SU-DHL-6 (cell line): ENCODE results near the gene GARNL3.
A peak's percentile ranks its signal among the peaks of the same experiment; 100 is the strongest.

ENCODE experiments used
- H2AFZ ChIP-seq: fragments of 200-600 bp; sonication (generic); 2 replicates; pipeline ENCODE4 v1.6.1; 2014; ENCODE audit warnings: low read depth, mild to moderate bottlenecking, moderate library complexity, mixed read lengths, antibody characterized with exemption, low read length; ENCODE audit not compliant: severe bottlenecking
- H3F3A ChIP-seq: fragments of 200-600 bp; shearing (Covaris generic); 2 replicates; pipeline ENCODE4 v1.6.0; 2016; ENCODE audit warnings: antibody characterized with exemption, mild to moderate bottlenecking; ENCODE audit not compliant: insufficient read depth
- H3K27ac ChIP-seq: fragments of 200-600 bp; sonication (generic); 2 replicates; pipeline ENCODE4 v1.5.1; 2016; ENCODE audit warnings: low read depth, mild to moderate bottlenecking, low read length, moderate library complexity, mixed read lengths
- H3K27me3 ChIP-seq: fragments of 200-600 bp; sonication (generic), shearing (Covaris generic); 2 replicates; pipeline ENCODE4 v1.6.0; 2014; ENCODE audit warnings: mild to moderate bottlenecking, low read length
- H3K36me3 ChIP-seq: fragments of 200-600 bp; sonication (generic); 2 replicates; pipeline ENCODE4 v1.6.1; 2014; ENCODE audit warnings: mild to moderate bottlenecking, low read length, mixed read lengths
- H3K4me2 ChIP-seq: fragments of 300-600, 200-600 bp; shearing (Covaris generic), sonication (generic); 2 replicates; pipeline ENCODE4 v1.6.0; 2014; ENCODE audit warnings: low read length, low read depth, mild to moderate bottlenecking; ENCODE audit not compliant: poor library complexity, severe bottlenecking
- H3K4me3 ChIP-seq: fragments of 200-600 bp; sonication (generic); 2 replicates; pipeline ENCODE4 v1.5.1; 2014; ENCODE audit warnings: antibody characterized with exemption, low read length, mild to moderate bottlenecking, mixed read lengths; ENCODE audit not compliant: insufficient read depth, poor library complexity, severe bottlenecking
- H3K79me2 ChIP-seq: fragments of 200-600 bp; sonication (generic); 2 replicates; pipeline ENCODE4 v1.6.1; 2014; ENCODE audit warnings: mild to moderate bottlenecking, low read length, moderate library complexity; ENCODE audit not compliant: insufficient read depth
- H3K9ac ChIP-seq: fragments of 200-600 bp; sonication (generic); 2 replicates; pipeline ENCODE4 v1.7.0; 2014; ENCODE audit warnings: mild to moderate bottlenecking, low read length
- H3K9me2 ChIP-seq: fragments of 200-600 bp; sonication (generic); replicated peaks from 2 replicates; pipeline ENCODE4 v1.6.1; 2014; ENCODE audit warnings: low read length; ENCODE audit not compliant: insufficient read depth
- H3K9me3 ChIP-seq: fragments of 200-600 bp; sonication (generic); 2 replicates; pipeline ENCODE4 v1.6.1; 2014; ENCODE audit warnings: low read length, mixed read lengths; ENCODE audit not compliant: insufficient read depth
- H4K20me1 ChIP-seq: fragments of 200-600 bp; sonication (generic); 2 replicates; pipeline ENCODE4 v1.6.1; 2014; ENCODE audit warnings: low read depth, mild to moderate bottlenecking, antibody characterized with exemption, low read length, moderate library complexity, mixed read lengths
- EZH2phosphoT487 ChIP-seq: fragments of 200-600 bp; sonication (generic), shearing (Covaris generic); conservative IDR thresholded peaks from 2 replicates; pipeline ENCODE4 v1.6.1; 2018; ENCODE audit warnings: mild to moderate bottlenecking, antibody characterized with exemption, low read length, moderate library complexity, mixed read lengths
- TF ChIP-seq, protein P1 (sequence below): fragments of 200-600 bp; sonication (generic); IDR thresholded peaks from one replicate; pipeline ENCODE4 v1.5.1; 2017; ENCODE audit warnings: antibody characterized with exemption, mild to moderate bottlenecking, low read length, moderate library complexity; ENCODE audit not compliant: insufficient read depth, poor library complexity, severe bottlenecking

The GARNL3 gene

DNA sequence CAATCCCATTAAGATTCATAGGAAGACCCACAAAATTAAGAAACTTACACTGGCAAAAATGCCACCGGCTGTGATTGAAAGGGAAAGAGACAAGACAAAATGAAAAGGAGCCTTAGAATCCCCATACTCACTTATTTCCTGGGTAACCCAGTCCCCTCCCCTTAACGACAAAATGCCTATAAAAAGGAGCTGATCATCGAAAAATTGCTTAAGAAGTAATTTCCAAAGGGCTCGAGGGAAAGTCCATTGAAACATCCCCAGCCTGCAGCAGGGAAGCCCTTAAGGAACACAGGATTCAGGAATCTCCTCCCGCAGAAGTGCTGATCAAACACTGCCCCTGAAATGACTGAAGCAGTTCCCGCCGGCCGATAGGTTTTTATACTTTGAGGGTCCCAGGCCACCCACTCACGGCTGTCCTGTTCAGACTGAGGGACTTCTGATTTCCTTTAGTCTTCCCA lies 158.9 kb downstream of the GARNL3 start:
- no peaks in the 10 kb centered on the region for H3F3A ChIP-seq
- H3K4me2 ChIP-seq: peak overlapping the region; percentile 84
- no peaks in the 10 kb centered on the region for H3K9me2 ChIP-seq
- no peaks in the 10 kb centered on the region for H3K27me3 ChIP-seq
- H2AFZ ChIP-seq: peak overlapping the region; percentile 90
- peak overlapping the region; percentile 93 for H3K9ac ChIP-seq
- TF ChIP-seq, protein P1, sequence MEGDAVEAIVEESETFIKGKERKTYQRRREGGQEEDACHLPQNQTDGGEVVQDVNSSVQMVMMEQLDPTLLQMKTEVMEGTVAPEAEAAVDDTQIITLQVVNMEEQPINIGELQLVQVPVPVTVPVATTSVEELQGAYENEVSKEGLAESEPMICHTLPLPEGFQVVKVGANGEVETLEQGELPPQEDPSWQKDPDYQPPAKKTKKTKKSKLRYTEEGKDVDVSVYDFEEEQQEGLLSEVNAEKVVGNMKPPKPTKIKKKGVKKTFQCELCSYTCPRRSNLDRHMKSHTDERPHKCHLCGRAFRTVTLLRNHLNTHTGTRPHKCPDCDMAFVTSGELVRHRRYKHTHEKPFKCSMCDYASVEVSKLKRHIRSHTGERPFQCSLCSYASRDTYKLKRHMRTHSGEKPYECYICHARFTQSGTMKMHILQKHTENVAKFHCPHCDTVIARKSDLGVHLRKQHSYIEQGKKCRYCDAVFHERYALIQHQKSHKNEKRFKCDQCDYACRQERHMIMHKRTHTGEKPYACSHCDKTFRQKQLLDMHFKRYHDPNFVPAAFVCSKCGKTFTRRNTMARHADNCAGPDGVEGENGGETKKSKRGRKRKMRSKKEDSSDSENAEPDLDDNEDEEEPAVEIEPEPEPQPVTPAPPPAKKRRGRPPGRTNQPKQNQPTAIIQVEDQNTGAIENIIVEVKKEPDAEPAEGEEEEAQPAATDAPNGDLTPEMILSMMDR: no peak
- TF ChIP-seq EZH2phosphoT487: no peak
- peak overlapping the region; percentile 64 for H3K4me3 ChIP-seq
- H4K20me1 ChIP-seq: no peaks in the 10 kb centered on the region
- no peaks in the 10 kb centered on the region for H3K9me3 ChIP-seq
- no peaks in the 10 kb centered on the region for H3K36me3 ChIP-seq
- peak overlapping the region; percentile 58 for H3K27ac ChIP-seq
- H3K79me2 ChIP-seq: peaks cover 39% of the 10 kb centered on the region

DNA sequence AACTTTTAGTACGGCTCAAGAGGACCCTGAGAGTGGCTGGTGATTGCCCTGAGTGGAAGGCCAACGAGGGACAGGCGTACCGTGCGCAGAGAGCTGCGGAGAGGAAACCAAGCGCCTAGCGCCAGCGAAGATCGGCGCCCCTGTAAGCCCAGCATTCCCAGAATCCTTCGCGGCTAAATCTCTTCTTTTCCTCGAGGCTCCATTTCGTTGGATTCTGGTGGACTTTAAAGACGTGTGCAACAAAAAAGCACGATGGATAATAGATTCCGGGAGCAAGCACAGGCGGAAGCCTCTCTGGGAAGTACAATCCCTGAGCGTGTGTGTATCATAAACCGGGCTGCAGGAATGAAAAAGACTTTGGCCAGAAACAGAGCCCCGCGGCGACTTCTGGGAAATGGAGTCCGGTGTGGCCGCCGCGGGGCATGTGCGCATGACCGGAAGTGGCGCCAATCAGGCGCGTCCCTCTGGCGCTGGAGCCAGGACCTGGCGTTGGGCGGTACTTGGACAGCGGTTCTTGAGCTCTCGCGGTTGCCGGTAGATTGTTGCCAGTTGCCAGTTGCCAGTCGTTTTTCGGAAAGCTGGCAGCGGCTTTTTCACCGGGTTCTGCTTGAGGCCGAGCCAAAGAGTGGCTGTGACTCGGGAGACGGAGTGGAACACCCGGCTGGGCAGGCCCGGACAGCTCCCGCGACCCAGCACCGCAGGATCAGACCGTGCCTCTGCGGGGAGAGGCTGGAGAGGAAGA lies 159.5 kb downstream of the GARNL3 start, which contains the start of gene ZNF79:
Gene ZNF79, plus strand, starts transcription at position 449 of the 742 bp plus-strand sequence. CDS start 406 bp downstream, outside the sequence.
- H3K27ac ChIP-seq: peak within 1 kb of the TSS; percentile 58
- H3K79me2 ChIP-seq: peaks cover 39% of the 10 kb centered on the region

DNA sequence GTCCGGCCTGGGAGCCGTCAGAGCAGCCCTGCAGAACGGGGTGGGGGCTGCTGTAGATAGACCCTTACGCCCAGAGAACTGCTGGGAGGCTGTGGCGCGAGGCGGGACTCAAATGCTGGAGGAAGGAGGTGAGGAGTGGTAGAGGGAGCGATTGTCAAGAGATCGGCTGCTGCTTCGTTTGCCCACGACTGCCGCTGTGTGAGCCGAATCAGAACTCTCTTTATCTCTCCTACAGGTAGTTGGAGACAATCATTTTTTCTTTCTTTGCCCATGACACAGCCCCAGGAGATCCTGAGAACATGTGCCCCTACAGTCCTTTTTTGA lies 160.1 kb downstream of the GARNL3 start:
- H3K36me3 ChIP-seq: no peaks in the 10 kb centered on the region
- peak overlapping the region; percentile 84 for H3K4me2 ChIP-seq
- no peak for TF ChIP-seq EZH2phosphoT487
- TF ChIP-seq, protein P1: no peak

More for the DNA sequence above, 159.5 kb downstream of the GARNL3 start, which contains the start of gene ZNF79:
- H3K9me2 ChIP-seq: no peaks in the 10 kb centered on the region
- no peaks in the 10 kb centered on the region for H3K27me3 ChIP-seq
- H3K4me2 ChIP-seq: peak within 1 kb of the TSS; percentile 84
- H3K36me3 ChIP-seq: no peaks in the 10 kb centered on the region
- peak within 1 kb of the TSS; percentile 90 for H2AFZ ChIP-seq
- no peak for TF ChIP-seq EZH2phosphoT487
- TF ChIP-seq, protein P1: no peak
- H3K9ac ChIP-seq: peak within 1 kb of the TSS; percentile 93
- no peaks in the 10 kb centered on the region for H4K20me1 ChIP-seq
- no peaks in the 10 kb centered on the region for H3F3A ChIP-seq
- H3K4me3 ChIP-seq: peak within 1 kb of the TSS; percentile 64
- no peaks in the 10 kb centered on the region for H3K9me3 ChIP-seq

More for the DNA sequence above, 160.1 kb downstream of the GARNL3 start:
- H3F3A ChIP-seq: no peaks in the 10 kb centered on the region
- peak overlapping the region; percentile 58; the same call in 1 of the 2 replicates for H3K27ac ChIP-seq
- H4K20me1 ChIP-seq: no peaks in the 10 kb centered on the region
- H3K27me3 ChIP-seq: no peaks in the 10 kb centered on the region
- peaks cover 39% of the 10 kb centered on the region for H3K79me2 ChIP-seq
- peak overlapping the region; percentile 90 for H2AFZ ChIP-seq
- H3K4me3 ChIP-seq: peak overlapping the region; percentile 64
- no peaks in the 10 kb centered on the region for H3K9me3 ChIP-seq
- no peaks in the 10 kb centered on the region for H3K9me2 ChIP-seq
- H3K9ac ChIP-seq: peak overlapping the region; percentile 93
